Esophagus muscularis mucosa (tissue), 4 donors: Measurements from ENCODE around the gene TSBP1. TPM values are rescaled to one million over a fixed set of nuclear protein-coding genes. Genes with fewer than 3 reads are reported as not detected.

Experiments
- DNase-seq: peaks from one replicate; pipeline ENCODE4 v3.0.0-alpha.2; 2017; ENCODE audit errors: extremely low spot score
- H3K27ac ChIP-seq, 4 donors: fragments of 200-600 bp; sonication (generic); replicated peaks in 1 of 4; 1 replicate in 3 of 4; 2 replicates in 1 of 4; pipeline ENCODE4 v1.5.1; 2016 to 2019; ENCODE audit warnings: mild to moderate bottlenecking in 1 of 4
- H3K27me3 ChIP-seq, 4 donors: fragments of 200-600 bp; sonication (generic); one replicate each; pipeline versions ENCODE4 v1.5.1 to v1.6.0; 2016 to 2019
- H3K36me3 ChIP-seq, 4 donors: fragments of 200-600 bp; sonication (generic); one replicate each; pipeline ENCODE4 v1.5.1; 2016 to 2019
- H3K4me1 ChIP-seq, 4 donors: fragments of 200-600 bp; sonication (generic); one replicate each; pipeline ENCODE4 v1.5.1; 2016 to 2019
- H3K4me3 ChIP-seq, 4 donors: fragments of 200-600 bp; sonication (generic); 1 replicate in 2 of 4; 2 replicates in 2 of 4; pipeline ENCODE4 v1.5.1; 2016 to 2019; ENCODE audit warnings: mild to moderate bottlenecking in 4 of 4, moderate library complexity in 1 of 4
- H3K9me3 ChIP-seq, 4 donors: fragments of 200-600 bp; sonication (generic); 1 replicate in 3 of 4; 2 replicates in 1 of 4; pipeline ENCODE4 v1.5.1; 2016 to 2019
- EP300 ChIP-seq: sonication (generic); formaldehyde crosslinking; IDR thresholded peaks from one replicate; pipeline ENCODE4 v1.6.1; 2017; ENCODE audit warnings: antibody characterized with exemption
- POLR2A ChIP-seq: fragments of 450-650 bp; IDR thresholded peaks from one replicate; pipeline ENCODE4 v1.6.1; 2017; ENCODE audit warnings: antibody characterized with exemption, moderate library complexity, mild to moderate bottlenecking, low read depth
- POLR2AphosphoS5 ChIP-seq, 2 donors: sonication (generic); formaldehyde crosslinking; IDR thresholded peaks; one replicate each; pipeline ENCODE4 v1.6.1; 2017; ENCODE audit warnings: antibody characterized with exemption in 2 of 2
- WGBS: methylation state at CpG from one replicate; pipeline ENCODE4 v1.1.5; 2018; 5-methylcytosine and 5-hydroxymethylcytosine counted together
- intact Hi-C: fragments of 100-400 bp; cut with DNase I; formaldehyde crosslinking; loops from one replicate; pipeline ENCODE4 v1.15.1; 2023
- small RNA-seq, 3 donors: library from RNA; depleted of rRNA; stranded (forward); fragments of <200 nt; gene quantifications; one replicate each; pipeline ENCODE3, GENCODE V24; 2016
- total RNA-seq, 4 donors: library from RNA; depleted of rRNA; stranded (reverse); fragments of >200 nt; gene quantifications; one replicate each; pipeline versions ENCODE4 v1.1.0 to v1.2.1, GENCODE V29; 2016
- TF ChIP-seq, protein P1 (sequence below), 3 experiments: fragments of 200-600 bp in 2 of 3; fragments of 450-650 bp in 1 of 3; sonication (generic) in 2 of 3; IDR thresholded peaks; one replicate each; pipeline ENCODE4 v1.5.1; 2017 to 2019; ENCODE audit warnings: antibody characterized with exemption in 3 of 3, mild to moderate bottlenecking in 2 of 3, moderate library complexity in 1 of 3

TSBP1 gene
- total RNA-seq, 4 donors from 2014 or later: not detected

- Histone ChIP-seq H3K27ac (no peak overlapping the region), H3K27me3 (no peaks in the 10 kb centered on the region), H3K4me1 (peaks cover 6 to 12% (median 12%) of the 10 kb centered on the region in 4 donors), H3K4me3 (no peak overlapping the region), H3K36me3 (no peaks in the 10 kb centered on the region), H3K9me3 (no peaks in the 10 kb centered on the region)
- intact Hi-C loops: loop anchor here (5.0 kb wide), 1 partner anchor 163 kb away; no protein-coding TSS in a partner anchor
- DNase-seq: no peak
- 75% methylated on average over 2 of the region's 2 CpGs for WGBS
- TF ChIP-seq POLR2AphosphoS5 (IDR thresholded peaks at IDR 0.05): no peak
- TF ChIP-seq POLR2A: no peak
- TF ChIP-seq, protein P1, sequence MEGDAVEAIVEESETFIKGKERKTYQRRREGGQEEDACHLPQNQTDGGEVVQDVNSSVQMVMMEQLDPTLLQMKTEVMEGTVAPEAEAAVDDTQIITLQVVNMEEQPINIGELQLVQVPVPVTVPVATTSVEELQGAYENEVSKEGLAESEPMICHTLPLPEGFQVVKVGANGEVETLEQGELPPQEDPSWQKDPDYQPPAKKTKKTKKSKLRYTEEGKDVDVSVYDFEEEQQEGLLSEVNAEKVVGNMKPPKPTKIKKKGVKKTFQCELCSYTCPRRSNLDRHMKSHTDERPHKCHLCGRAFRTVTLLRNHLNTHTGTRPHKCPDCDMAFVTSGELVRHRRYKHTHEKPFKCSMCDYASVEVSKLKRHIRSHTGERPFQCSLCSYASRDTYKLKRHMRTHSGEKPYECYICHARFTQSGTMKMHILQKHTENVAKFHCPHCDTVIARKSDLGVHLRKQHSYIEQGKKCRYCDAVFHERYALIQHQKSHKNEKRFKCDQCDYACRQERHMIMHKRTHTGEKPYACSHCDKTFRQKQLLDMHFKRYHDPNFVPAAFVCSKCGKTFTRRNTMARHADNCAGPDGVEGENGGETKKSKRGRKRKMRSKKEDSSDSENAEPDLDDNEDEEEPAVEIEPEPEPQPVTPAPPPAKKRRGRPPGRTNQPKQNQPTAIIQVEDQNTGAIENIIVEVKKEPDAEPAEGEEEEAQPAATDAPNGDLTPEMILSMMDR (IDR thresholded peaks at IDR 0.05): no peak
- TF ChIP-seq EP300: no peak
Measured at GRCh38 chr6:32249262-32249661, 122.4 kb downstream of the TSBP1 start.

- H3K4me3 ChIP-seq: no peak overlapping the region
- TF ChIP-seq, protein P1 (IDR thresholded peaks at IDR 0.05): no peak
Measured at GRCh38 chr6:32247401-32247800, 124.3 kb downstream of the TSBP1 start.

GRCh38 chr6:32244946-32245398, 126.7 kb downstream of the TSBP1 start:
- TF ChIP-seq EP300: no peak
- peak in 1 of 2 donors; percentile 51 for TF ChIP-seq POLR2AphosphoS5 (IDR thresholded peaks at IDR 0.05)
- TF ChIP-seq, protein P1 (IDR thresholded peaks at IDR 0.05): peak; percentile 87 to 89 (median 88)
- Histone ChIP-seq H3K36me3 (no peaks in the 10 kb centered on the region), H3K27me3 (peaks cover 0 to 4% (median 0%) of the 10 kb centered on the region in 4 donors), H3K4me1 (peaks cover 7 to 21% (median 19%) of the 10 kb centered on the region in 4 donors), H3K4me3 (peak overlapping the region; percentile 29 to 38 (median 35)), H3K27ac (peak overlapping the region; percentile 62 to 79 (median 74)), H3K9me3 (no peaks in the 10 kb centered on the region)
- intact Hi-C loops: loop anchor here (5.0 kb wide), 2 partner anchors 48 to 167 kb away; no protein-coding TSS in a partner anchor
- WGBS: 2% methylated on average over 13 of the region's 14 CpGs
- peak; percentile 95 for DNase-seq

More at GRCh38 chr6:32247401-32247800, 124.3 kb downstream of the TSBP1 start:
- no peak for DNase-seq
- Histone ChIP-seq H3K27me3 (peaks cover 0 to 4% (median 0%) of the 10 kb centered on the region in 4 donors), H3K9me3 (no peaks in the 10 kb centered on the region), H3K27ac (no peak overlapping the region), H3K36me3 (no peaks in the 10 kb centered on the region), H3K4me1 (peaks cover 7 to 21% (median 19%) of the 10 kb centered on the region in 4 donors)
- 23% methylated on average over 2 of the region's 2 CpGs for WGBS
- intact Hi-C loops: loop anchor here (5.0 kb wide), 1 partner anchor 165 kb away; no protein-coding TSS in a partner anchor

DNA sequence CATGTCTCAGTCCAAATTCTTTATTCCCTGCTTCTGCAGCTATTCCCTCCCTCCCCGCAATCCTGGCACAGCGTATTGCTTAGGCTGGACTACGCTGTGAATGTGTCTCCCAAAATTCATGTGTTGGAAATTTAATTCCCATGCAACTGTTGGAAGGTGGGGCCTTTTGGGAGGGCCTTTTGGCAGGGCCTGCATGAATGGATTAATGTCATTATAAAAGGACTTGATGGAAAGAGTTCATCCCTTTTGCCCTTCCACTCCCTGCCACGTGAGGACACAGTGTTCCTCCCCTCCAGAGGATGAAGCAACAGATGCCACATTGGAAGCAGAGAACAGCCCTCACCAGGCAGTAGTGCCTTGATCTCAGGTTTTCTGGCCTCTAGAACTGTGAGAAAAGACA, 127.4 kb downstream of the TSBP1 start:
- TF ChIP-seq POLR2AphosphoS5 (IDR thresholded peaks at IDR 0.05) (peak; percentile 75 to 82), EP300 (no peak)
- peaks cover 7 to 21% (median 19%) of the 10 kb centered on the region in 4 donors for H3K4me1 ChIP-seq
- no peaks in the 10 kb centered on the region for H3K9me3 ChIP-seq
- peak overlapping the region; percentile 62 to 79 (median 74) for H3K27ac ChIP-seq
- no peaks in the 10 kb centered on the region for H3K36me3 ChIP-seq
- DNase-seq: peak; percentile 92
- intact Hi-C loops: loop anchor here (5.0 kb wide), 1 partner anchor 47 kb away; no protein-coding TSS in a partner anchor
- peak overlapping the region; percentile 29 to 38 (median 35) for H3K4me3 ChIP-seq
- peaks cover 0 to 4% (median 0%) of the 10 kb centered on the region in 4 donors for H3K27me3 ChIP-seq
- 80% methylated on average over 4 of the region's 4 CpGs for WGBS

Small RNA genes within 50 kb of the gene (small RNA-seq; reads per million reads assigned to genes)
- 0 reads per million in 3 donors for gene RNU6-603P

Other genes with a start within 250 kb of the TSBP1 start
- gene ATF6B, start 243.7 kb downstream of the TSBP1 start, total RNA-seq: 10 to 100 TPM; 17.7 to 37.4 (median 27.2) TPM
- 1 to 10 TPM; 2.7 to 6.3 (median 3.9) TPM for gene FKBPL, start 241.6 kb downstream of the TSBP1 start, total RNA-seq
- 1 to 10 TPM; 2.7 to 4.4 (median 4.0) TPM for gene PRRT1, start 220.0 kb downstream of the TSBP1 start, total RNA-seq
- 10 to 100 TPM; 14.9 to 31.4 (median 20.8) TPM for gene PPT2, start 217.8 kb downstream of the TSBP1 start, total RNA-seq
- 10 to 100 TPM in 2 of 4 donors, 1 to 10 TPM in 2; 8.1 to 20.7 (median 13.9) TPM for gene EGFL8, start 207.3 kb downstream of the TSBP1 start, total RNA-seq
- gene AGPAT1, start 195.8 kb downstream of the TSBP1 start, total RNA-seq: 10 to 100 TPM; 52.7 to 76.7 (median 68.9) TPM
- 10 to 100 TPM; 76.2 to 91.4 (median 88.5) TPM for gene RNF5, start 193.5 kb downstream of the TSBP1 start, total RNA-seq
- gene AGER, start 187.7 kb downstream of the TSBP1 start, total RNA-seq: 1 to 10 TPM in 3 of 4 donors, under 1 TPM in 1; 0.83 to 5.9 (median 3.8) TPM
- gene PBX2, start 181.7 kb downstream of the TSBP1 start, total RNA-seq: 10 to 100 TPM; 43.6 to 95.9 (median 59.3) TPM
- 10 to 100 TPM in 1 of 4 donors, 1 to 10 TPM in 3; 5.7 to 17.4 (median 8.6) TPM for gene GPSM3, start 179.3 kb downstream of the TSBP1 start, total RNA-seq
- gene NOTCH4, start 147.8 kb downstream of the TSBP1 start, total RNA-seq: 10 to 100 TPM; 16.6 to 30.6 (median 19.8) TPM
- not detected for gene BTNL2, start 35.3 kb upstream of the TSBP1 start, total RNA-seq
- 100 to 1,000 TPM in 3 of 4 donors, 10 to 100 TPM in 1; 93.9 to 223 (median 113) TPM for gene HLA-DRA, start 68.0 kb upstream of the TSBP1 start, total RNA-seq
- 10 to 100 TPM in 2 of 4 donors, under 1 TPM in 2; 0.83 to 71.0 (median 7.2) TPM for gene HLA-DRB5, start 158.4 kb upstream of the TSBP1 start, total RNA-seq
- gene HLA-DRB1, start 217.9 kb upstream of the TSBP1 start, total RNA-seq: 10 to 100 TPM; 28.2 to 93.2 (median 49.1) TPM